Activated CD4-positive, alpha-beta T cell treated with anti-CD3 and anti-CD28 coated beads for 24 hours (primary cell): ENCODE data around the gene NUDT22.

Experiments used
- DNase-seq, 2 donors: peaks; one replicate each; pipeline ENCODE4 v3.0.0-alpha.2; 2020; ENCODE audit warnings: low read depth in 2 of 2

The NUDT22 gene

GRCh38 chr11:64254326-64254725, 28.3 kb downstream of the NUDT22 start:
- no peak for DNase-seq

- no peak for DNase-seq
These were observed 29.4 kb downstream of the NUDT22 start for GRCh38 chr11:64255135-64256128.

- no peak for DNase-seq
These were observed 30.2 kb downstream of the NUDT22 start for GRCh38 chr11:64256300-64256699.

GRCh38 chr11:64258356-64258755, 32.3 kb downstream of the NUDT22 start:
- DNase-seq, result no peak

- no peak for DNase-seq
These were observed 33.0 kb downstream of the NUDT22 start for GRCh38 chr11:64258946-64259532.

- no peak for DNase-seq
These were observed 33.5 kb downstream of the NUDT22 start for GRCh38 chr11:64259533-64260067.

- no peak for DNase-seq
These were observed 34.2 kb downstream of the NUDT22 start for GRCh38 chr11:64260147-64260708.

GRCh38 chr11:64261556-64262080, 35.5 kb downstream of the NUDT22 start:
- no peak for DNase-seq

- DNase-seq, result no peak
These were observed 36.4 kb downstream of the NUDT22 start for GRCh38 chr11:64262271-64263002.

GRCh38 chr11:64263021-64263946, 37.2 kb downstream of the NUDT22 start:
- DNase-seq, result no peak

- DNase-seq, result no peak
These were observed 37.9 kb downstream of the NUDT22 start for GRCh38 chr11:64263947-64264317.

GRCh38 chr11:64264371-64264852, 38.3 kb downstream of the NUDT22 start:
- DNase-seq, result no peak

- DNase-seq, result no peak
These were observed 39.4 kb downstream of the NUDT22 start for GRCh38 chr11:64265176-64266160.

- DNase-seq, result no peak
These were observed 40.3 kb downstream of the NUDT22 start for GRCh38 chr11:64266339-64266738.

- no peak for DNase-seq
These were observed 41.3 kb downstream of the NUDT22 start for GRCh38 chr11:64267207-64267945.

- DNase-seq, result no peak
These were observed 42.2 kb downstream of the NUDT22 start for GRCh38 chr11:64268025-64268892.

GRCh38 chr11:64268893-64269539, 42.9 kb downstream of the NUDT22 start:
- peak in 1 of 2 donors; percentile 50 for DNase-seq
